Measurements from ENCODE around the gene GSAP. TPM values are rescaled to one million over a fixed set of nuclear protein-coding genes. Genes with fewer than 3 reads are reported as not detected.
"Not testable (repeated sequence)": the region's sequence is repeated elsewhere in the genome, so short reads cannot be mapped to it uniquely, and the experiment has no call there.

The GSAP gene
- total RNA-seq, 1 donor from 2014 or later: 13.0 TPM

DNA sequence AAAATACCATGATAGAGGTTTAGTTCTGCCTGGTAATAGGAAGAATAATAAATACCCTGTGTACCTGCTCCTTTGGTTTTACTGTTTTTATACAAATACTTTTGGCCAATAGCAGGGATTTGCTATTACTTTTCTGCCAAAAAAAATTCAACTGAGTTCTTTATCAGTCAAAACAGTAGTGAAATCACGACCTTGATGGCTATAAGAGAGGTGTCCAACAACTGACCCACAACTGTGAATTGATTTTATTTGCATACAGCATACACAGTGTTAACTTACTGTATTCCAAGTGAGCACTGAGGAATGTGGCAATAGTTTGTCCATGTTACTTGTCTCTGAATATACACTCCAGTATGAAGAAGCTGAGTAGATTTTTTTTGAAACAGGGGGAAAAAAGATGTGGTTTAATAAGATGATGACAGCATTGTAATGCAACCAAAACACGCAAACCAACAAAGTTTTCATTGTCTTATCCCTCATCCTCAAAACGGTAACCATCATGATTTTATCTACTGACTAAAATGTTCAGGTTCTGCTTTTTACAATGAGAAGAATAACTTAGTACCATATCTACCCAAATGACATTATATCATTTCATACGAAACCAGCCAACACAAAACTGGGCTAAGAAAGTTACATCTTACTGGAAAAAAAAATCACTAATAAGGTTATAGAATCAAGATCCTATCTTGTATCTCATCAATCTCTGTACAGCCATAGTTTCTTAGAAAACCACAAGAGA lies 63.3 kb downstream of the GSAP start:
- no peaks in the 10 kb centered on the region for H3K36me3 ChIP-seq
- no peak for TF ChIP-seq POLR2AphosphoS5 (IDR thresholded peaks at IDR 0.05; ENCODE audit: insufficient read depth in 1 of 2, low read depth in 1 of 2)
- no peak for TF ChIP-seq POLR2A (IDR thresholded peaks at IDR 0.05)
- TF ChIP-seq, protein P1, sequence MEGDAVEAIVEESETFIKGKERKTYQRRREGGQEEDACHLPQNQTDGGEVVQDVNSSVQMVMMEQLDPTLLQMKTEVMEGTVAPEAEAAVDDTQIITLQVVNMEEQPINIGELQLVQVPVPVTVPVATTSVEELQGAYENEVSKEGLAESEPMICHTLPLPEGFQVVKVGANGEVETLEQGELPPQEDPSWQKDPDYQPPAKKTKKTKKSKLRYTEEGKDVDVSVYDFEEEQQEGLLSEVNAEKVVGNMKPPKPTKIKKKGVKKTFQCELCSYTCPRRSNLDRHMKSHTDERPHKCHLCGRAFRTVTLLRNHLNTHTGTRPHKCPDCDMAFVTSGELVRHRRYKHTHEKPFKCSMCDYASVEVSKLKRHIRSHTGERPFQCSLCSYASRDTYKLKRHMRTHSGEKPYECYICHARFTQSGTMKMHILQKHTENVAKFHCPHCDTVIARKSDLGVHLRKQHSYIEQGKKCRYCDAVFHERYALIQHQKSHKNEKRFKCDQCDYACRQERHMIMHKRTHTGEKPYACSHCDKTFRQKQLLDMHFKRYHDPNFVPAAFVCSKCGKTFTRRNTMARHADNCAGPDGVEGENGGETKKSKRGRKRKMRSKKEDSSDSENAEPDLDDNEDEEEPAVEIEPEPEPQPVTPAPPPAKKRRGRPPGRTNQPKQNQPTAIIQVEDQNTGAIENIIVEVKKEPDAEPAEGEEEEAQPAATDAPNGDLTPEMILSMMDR (IDR thresholded peaks at IDR 0.05): no peak
- no peaks in the 10 kb centered on the region for H3K27me3 ChIP-seq
- no peaks in the 10 kb centered on the region for H3K9me3 ChIP-seq
- H3K4me1 ChIP-seq: no peaks in the 10 kb centered on the region
- intact Hi-C loops (cut with DNase I): no loop called here
- no peak for DNase-seq (ENCODE audit: extremely low spot score in 2 of 2)
- no peak overlapping the region for H3K4me3 ChIP-seq
- no peak overlapping the region for H3K27ac ChIP-seq

DNA sequence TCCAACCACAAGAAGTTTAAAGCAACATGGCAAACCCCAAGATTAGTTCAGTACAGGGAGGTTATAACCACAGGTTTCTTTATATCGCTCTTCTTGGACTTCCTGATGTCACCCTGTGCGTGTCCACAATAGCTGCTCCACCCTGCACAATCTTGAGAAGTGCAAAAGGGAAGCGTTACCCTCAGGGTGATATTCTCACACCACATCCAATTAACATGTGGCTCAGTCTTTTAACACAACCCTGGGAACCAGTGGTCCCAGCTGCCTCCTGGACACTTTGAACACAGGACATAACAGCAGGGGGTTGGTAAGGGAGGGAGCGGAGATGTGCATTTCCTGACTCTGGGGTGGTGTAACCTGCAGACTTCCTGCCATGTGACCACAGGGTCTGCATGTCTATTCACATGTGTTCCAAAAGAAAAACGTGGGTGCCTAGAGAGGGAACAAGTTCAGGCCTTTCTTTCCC lies 64.6 kb downstream of the GSAP start:
- TF ChIP-seq, protein P1 (IDR thresholded peaks at IDR 0.05): no peak
- TF ChIP-seq POLR2A (IDR thresholded peaks at IDR 0.05): no peak
- TF ChIP-seq POLR2AphosphoS5 (IDR thresholded peaks at IDR 0.05; ENCODE audit: insufficient read depth in 1 of 2, low read depth in 1 of 2): no peak
- no peaks in the 10 kb centered on the region for H3K9me3 ChIP-seq
- H3K27me3 ChIP-seq: no peaks in the 10 kb centered on the region
- H3K36me3 ChIP-seq: no peaks in the 10 kb centered on the region
- no peak overlapping the region for H3K4me3 ChIP-seq
- DNase-seq (ENCODE audit: extremely low spot score in 2 of 2): no peak
- no peak overlapping the region for H3K27ac ChIP-seq
- intact Hi-C loops (cut with DNase I): no loop called here
- H3K4me1 ChIP-seq: no peaks in the 10 kb centered on the region

DNA sequence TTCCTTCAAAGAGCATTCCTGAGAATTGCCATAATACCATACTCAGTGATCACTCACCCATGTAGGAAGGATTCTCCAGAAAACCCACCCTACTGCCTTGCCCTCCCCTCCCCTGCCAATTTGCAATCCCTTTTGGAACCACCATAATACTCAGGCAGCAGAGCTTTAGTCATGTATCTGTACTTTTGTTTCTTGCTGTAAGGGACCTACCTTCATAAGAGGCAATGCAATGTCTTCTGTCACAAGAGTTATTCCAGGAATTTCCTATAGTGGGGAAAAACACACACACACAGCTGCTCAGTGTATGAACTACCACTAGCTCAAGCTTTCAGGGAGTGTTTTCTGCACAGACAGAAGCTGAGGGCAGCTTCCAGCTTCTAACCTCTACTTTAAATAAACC lies 67.0 kb downstream of the GSAP start:
- Histone ChIP-seq H3K27ac (no peak overlapping the region), H3K36me3 (no peaks in the 10 kb centered on the region), H3K27me3 (no peaks in the 10 kb centered on the region), H3K4me1 (no peaks in the 10 kb centered on the region), H3K9me3 (no peaks in the 10 kb centered on the region), H3K4me3 (no peak overlapping the region)
- TF ChIP-seq, protein P1 (IDR thresholded peaks at IDR 0.05): no peak
- TF ChIP-seq POLR2AphosphoS5 (IDR thresholded peaks at IDR 0.05; ENCODE audit: insufficient read depth in 1 of 2, low read depth in 1 of 2): no peak
- no peak for TF ChIP-seq POLR2A (IDR thresholded peaks at IDR 0.05)
- intact Hi-C loops (cut with DNase I): no loop called here
- no peak for DNase-seq (ENCODE audit: extremely low spot score in 2 of 2)

DNA sequence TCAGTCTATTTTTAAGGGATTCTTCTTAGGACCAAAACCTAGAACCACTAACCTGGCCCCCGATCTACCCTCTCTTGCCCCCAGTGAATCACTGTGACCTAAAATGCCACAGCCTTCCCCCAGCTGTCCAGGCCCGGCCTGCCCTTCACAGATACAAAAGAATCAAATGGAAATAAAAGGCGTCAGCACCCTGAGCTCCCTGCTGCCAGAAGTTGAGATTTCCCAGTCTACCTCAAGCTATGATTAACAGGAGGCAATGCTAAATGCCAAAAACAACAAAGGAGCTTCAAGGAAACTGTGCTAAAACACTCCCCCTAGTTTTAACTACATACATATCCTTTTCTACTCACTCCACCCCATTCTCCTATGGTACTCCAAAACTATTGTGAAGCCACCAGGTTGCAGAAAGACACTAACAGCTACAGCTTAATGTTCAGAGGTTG lies 67.8 kb downstream of the GSAP start:
- TF ChIP-seq POLR2A (IDR thresholded peaks at IDR 0.05): no peak
- TF ChIP-seq POLR2AphosphoS5 (IDR thresholded peaks at IDR 0.05; ENCODE audit: insufficient read depth in 1 of 2, low read depth in 1 of 2): no peak
- TF ChIP-seq, protein P1 (IDR thresholded peaks at IDR 0.05): no peak
- Histone ChIP-seq H3K4me1 (no peaks in the 10 kb centered on the region), H3K4me3 (no peak overlapping the region), H3K27me3 (no peaks in the 10 kb centered on the region), H3K36me3 (no peaks in the 10 kb centered on the region), H3K27ac (no peak overlapping the region), H3K9me3 (no peaks in the 10 kb centered on the region)
- intact Hi-C loops (cut with DNase I): no loop called here
- no peak for DNase-seq (ENCODE audit: extremely low spot score in 2 of 2)

DNA sequence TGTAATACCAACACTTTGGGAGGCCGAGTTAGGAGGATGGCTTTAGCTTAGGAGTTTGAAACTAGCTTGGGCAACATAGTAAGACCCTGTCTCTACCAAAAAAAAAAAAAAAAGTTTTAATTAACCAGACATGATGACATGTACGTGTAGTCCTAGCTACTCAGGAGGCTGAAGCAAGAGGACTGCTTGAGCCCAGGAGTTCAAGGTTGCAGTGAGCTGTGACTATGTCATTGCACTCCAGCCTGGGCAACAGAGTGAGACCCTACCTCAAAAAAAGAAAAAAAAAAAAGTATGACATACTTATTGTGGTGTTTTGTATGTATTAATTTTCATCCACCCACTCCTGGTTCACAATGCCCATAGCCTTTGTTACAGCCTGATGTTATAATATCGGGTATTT lies 69.7 kb downstream of the GSAP start:
- no peaks in the 10 kb centered on the region for H3K9me3 ChIP-seq
- no peaks in the 10 kb centered on the region for H3K36me3 ChIP-seq
- intact Hi-C loops (cut with DNase I): no loop called here
- TF ChIP-seq, protein P1 (IDR thresholded peaks at IDR 0.05): no peak
- TF ChIP-seq POLR2AphosphoS5 (IDR thresholded peaks at IDR 0.05; ENCODE audit: insufficient read depth in 1 of 2, low read depth in 1 of 2) (no peak), POLR2A (IDR thresholded peaks at IDR 0.05) (no peak)
- H3K4me1 ChIP-seq: no peaks in the 10 kb centered on the region
- no peaks in the 10 kb centered on the region for H3K27me3 ChIP-seq
- DNase-seq (ENCODE audit: extremely low spot score in 2 of 2): no peak
- no peak overlapping the region for H3K4me3 ChIP-seq
- no peak overlapping the region for H3K27ac ChIP-seq

DNA sequence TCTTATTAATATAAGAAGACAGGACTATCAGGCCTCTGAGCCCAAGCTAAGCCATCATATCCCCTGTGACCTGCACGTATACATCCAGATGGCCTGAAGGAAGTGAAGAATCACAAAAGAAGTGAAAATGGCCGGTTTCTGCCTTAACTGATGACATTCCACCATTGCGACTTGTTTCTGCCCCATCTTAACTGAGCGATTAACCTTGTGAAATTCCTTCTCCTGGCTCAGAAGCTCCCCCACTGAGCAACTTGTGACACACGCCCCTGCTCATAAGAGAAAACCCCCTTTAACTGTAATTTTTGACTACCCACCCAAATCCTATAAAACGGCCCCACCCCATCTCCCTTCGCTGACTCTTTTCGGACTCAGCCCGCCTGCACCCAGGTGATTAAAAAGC lies 70.7 kb downstream of the GSAP start:
- H3K4me3 ChIP-seq; intact Hi-C loops (cut with DNase I); H3K27me3 ChIP-seq; DNase-seq (ENCODE audit: extremely low spot score in 2 of 2); H3K9me3 ChIP-seq; H3K4me1 ChIP-seq; H3K36me3 ChIP-seq; H3K27ac ChIP-seq: not testable (repeated sequence)
